ENCODE data around the gene ANKRD11.

The ANKRD11 gene

GRCh38 chr16:89490439-89491237, at the start of gene ANKRD11:
Gene ANKRD11, minus strand, starts transcription at chr16:89490561. Its CDS starts 173,542 bp downstream, at chr16:89317019.
- DNase-seq: peak; percentile 82 to 90

DNA sequence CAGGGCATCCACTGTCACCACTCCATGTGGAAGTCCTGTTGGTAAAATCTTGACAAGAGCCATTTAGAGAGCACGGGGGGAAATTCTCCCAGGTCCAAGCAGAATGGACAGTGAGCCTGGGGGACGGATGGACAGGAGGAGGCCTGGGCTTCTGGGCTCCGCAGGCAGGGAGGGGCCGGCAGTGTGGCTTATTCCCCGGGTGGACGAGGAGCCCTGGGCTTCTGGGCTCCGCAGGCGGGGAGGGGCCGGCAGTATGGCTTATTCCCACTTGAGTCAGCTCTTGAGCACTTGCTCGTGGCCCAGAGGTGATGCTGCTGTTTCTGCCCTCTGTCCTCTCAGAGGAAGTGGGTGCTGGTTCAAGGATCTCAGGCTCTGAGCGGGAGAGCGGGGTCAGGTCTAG, 47.9 kb upstream of the ANKRD11 start:
- DNase-seq: no peak

GRCh38 chr16:89537549-89537925, 47.2 kb upstream of the ANKRD11 start:
- no peak for DNase-seq

DNA sequence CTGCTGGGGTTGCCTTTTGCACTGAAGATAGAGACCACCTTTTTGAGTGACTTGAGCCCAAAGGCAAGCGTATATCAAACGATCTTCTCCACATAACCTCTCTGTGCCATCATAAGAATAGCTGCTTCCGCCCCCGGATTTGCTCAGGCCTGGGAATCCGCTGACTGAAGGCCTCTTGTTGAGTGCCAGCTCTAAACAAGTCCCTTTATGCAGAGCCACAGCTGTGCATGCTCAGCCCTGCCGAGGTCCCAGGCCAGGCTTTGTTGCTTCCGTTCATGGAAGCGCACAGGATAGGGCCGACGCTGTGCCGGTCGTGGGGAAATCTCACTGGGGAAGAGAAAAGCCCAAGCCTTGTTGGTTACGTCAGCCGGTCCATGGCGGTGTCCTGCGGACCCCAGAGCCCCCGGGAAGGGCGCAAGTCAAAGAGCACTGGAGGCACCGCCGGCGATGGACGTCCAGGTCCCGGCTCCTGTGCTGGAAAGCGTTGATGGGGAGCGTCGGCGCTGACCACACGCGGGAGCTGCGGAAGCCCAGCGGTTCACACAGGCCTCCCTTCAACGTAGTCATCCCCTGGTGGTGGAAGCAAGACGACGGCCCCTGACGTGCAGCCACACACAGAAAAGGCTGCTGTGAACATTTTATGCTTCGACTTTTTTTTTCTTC, 46.7 kb upstream of the ANKRD11 start:
- no peak for DNase-seq

- DNase-seq: no peak
These were observed 46.0 kb upstream of the ANKRD11 start for GRCh38 chr16:89536371-89536770.

DNA sequence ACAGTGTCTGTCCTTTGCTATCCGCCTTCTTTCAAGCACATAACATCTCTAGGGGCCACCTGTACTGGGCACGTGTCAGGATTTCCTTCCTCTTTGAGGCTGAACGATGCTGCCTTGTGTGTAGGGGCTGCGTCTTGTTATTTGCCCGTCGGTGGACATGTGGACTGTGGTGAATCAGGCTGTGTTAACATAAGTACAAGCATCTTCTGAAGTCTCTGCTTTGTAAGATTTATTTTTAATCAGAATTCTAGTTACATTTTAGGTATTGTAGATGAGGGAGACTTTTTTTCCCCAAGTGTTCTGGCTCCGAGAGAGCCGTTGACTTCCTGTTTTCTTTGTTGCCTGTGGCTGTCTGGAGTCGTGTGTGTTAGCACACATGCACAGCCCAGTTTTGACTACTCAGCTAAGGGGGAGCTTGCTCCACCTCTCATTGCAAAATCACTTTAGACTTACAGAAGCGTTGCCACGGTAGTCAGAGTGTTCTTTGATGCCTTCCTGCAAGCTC, 43.9 kb upstream of the ANKRD11 start:
- DNase-seq: no peak

- no peak for DNase-seq
These were observed 41.6 kb upstream of the ANKRD11 start for GRCh38 chr16:89531821-89532526.

DNA sequence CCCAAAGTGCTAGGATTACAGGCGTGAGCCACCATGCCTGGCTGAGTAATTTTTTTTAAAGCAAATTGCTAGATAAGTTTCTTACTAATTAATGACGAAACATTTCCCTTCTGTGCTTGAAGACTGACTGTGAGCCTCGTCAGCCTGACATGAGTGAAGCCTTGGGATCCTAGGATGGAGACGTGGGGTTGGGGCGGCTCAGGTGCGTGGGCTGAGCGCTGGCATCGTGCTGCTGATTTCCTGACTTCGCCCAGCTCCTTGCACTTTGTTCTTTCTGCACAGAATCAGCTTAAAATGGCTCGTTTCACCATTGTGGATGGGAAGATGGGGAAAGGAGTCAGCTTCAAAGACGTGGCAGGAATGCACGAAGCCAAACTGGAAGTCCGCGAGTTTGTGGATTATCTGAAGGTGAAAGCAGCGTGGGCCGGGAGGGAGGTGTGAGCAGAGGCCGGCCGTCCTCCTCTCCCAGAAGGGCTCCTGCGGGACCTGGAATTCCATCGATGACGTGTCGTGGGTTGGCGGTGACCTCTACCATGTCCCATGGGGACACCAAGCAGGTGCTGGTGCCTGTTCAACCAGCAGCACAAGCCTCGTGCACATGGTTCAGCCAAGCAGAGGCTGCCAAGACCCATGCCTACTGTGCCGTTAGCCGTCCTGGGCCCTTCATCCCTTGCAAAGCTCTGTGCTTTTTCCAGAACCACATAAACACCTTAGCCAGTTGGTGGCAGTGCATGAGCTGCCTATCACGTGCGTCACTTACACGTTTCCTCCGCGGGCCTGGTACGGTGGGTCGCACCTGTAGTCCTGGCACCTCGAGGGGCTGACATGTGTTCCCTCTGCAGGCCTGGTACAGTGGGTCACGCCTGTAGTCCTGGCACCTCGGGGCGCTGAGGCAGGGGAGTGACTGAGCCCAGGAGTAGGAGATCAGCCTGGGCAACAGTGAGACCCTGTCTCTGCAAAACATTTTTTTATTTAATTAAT, 40.3 kb upstream of the ANKRD11 start:
- DNase-seq: no peak

DNA sequence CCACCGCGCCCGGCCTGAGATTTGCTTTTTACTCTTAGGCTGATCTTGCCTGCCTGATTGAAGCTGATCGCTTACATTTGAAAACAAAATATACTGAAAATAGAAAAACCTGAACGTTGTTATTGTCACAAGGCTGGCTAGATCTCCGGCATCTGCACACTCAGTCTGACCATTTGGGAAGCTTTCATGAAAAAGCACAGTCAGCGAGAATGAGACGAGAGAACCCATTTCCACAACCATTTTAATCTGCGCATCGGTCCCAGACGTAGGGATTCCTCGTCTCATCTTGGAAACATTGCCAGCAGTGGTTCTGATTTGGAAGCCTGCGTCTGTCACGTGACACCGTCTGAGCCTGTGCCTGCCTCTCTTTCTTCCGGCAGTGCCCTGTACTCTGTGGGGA, 38.7 kb upstream of the ANKRD11 start:
- no peak for DNase-seq

DNA sequence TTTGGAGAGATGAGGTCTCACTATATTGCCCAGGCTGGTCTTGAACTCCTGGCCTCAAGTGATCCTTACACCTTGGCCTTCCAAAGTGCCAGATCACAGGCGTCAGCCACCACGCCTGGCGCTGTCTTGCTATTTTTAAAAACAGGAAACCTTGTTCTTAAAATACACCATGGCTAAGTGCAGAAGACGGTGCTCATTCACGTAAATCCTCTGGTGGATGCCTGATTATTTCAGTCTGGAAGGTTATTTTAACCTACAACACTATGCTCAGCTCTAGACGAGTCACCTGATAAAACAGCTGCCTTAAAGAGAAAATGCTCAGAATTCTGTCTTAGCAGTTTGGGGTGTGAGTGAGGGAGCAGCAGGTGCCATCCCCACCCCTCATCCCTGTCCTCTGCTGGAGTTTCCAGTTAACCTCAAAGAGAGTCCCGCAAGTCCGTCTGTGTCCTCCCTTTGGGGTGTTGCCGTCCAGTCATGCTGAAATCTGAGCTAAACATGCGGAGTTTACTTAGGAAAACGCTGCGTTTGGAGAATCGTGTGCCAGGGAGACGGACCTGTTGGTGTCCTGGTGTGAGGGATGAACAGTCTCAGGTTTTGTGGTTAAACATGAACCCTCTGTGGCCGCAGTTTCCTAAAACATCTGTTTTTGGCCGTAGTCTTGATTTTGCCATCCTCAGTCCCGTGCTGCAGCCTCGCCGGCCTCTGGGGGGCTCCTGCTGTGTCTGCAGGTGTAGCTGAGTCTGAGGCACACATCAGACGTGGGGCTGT, 35.0 kb upstream of the ANKRD11 start:
- DNase-seq: no peak

GRCh38 chr16:89523680-89524344, 33.5 kb upstream of the ANKRD11 start:
- no peak for DNase-seq

GRCh38 chr16:89522287-89522686, 31.9 kb upstream of the ANKRD11 start:
- no peak for DNase-seq

GRCh38 chr16:89519881-89520280, 29.5 kb upstream of the ANKRD11 start:
- no peak for DNase-seq

DNA sequence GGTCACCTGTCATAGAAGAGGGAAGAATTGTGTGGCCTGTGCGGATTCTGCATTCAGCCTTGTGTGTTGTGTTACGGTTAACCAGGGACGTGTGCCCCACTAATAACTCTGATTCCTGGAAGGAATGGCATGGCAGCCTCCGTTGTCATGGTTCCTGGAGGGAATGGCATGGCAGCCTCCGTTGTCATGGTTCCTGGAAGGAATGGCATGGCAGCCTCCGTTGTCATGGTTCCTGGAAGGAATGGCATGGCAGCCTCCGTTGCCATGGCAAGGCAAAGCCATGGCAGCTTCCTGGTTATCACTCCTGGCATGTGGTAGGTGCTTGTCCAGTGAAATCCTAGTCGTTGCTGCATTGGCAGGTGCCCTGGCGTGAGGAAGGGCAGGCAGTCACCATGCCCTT, 26.8 kb upstream of the ANKRD11 start:
- no peak for DNase-seq

DNA sequence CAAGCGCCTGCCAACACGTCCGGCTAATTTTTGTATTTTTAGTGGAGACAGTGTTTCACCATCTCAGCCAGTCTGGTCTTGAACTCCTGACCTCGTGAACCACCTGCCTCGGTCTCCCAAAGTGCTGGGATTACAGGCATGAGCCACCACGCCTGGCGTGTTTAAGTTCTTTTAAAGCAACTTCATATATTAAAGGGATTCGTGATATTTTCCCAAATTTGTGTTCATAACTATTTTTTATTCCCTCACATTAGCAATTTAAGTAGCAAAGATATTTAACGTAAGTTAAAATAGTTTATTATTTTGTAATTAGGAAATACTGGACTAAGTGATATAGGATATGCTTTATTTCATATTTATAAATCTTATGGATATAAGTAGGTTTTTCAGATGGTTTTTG, 22.1 kb upstream of the ANKRD11 start:
- no peak for DNase-seq

- DNase-seq: no peak
These were observed 21.0 kb upstream of the ANKRD11 start for GRCh38 chr16:89511374-89511773.

- no peak for DNase-seq
These were observed 20.2 kb upstream of the ANKRD11 start for GRCh38 chr16:89510526-89510925.

DNA sequence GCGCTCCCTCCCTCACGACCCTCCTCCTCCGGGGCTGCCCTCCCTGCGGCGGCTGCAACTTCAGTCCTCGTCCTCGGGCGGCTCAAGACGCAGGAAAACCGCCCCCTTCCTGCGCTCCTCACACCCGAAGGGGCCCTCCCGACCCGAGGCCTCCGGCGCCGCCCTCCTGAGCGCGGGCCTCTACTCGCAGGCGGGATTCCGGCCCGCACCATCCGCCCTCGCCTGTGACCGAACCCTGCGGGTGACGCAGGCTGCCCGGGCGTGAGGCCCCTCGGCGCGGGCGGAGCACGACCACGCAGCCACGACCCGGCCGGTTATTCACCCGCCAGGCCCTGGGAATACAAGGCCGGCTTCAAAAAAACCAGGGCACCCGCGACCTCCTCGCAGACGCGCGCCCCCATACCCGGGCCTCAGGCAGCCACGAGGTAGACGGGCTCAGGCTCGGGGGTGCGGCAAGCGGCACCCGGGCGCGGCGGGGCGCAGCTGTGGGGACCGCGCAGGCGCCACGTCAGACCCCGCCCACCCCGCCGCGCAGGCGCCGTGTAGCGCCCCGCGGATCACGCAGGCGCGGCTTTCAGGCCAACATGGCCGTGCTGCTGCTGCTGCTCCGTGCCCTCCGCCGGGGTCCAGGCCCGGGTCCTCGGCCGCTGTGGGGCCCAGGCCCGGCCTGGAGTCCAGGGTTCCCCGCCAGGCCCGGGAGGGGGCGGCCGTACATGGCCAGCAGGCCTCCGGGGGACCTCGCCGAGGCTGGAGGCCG, 17.7 kb upstream of the ANKRD11 start, which contains the start of gene SPG7:
Gene SPG7 (plus strand): TSS at position 570 of the 757 bp plus-strand sequence. CDS start 15 bp downstream, at position 585.
- peak; percentile 37 to 47 for DNase-seq

GRCh38 chr16:89507214-89507833, 17.0 kb upstream of the ANKRD11 start:
- DNase-seq: no peak

DNA sequence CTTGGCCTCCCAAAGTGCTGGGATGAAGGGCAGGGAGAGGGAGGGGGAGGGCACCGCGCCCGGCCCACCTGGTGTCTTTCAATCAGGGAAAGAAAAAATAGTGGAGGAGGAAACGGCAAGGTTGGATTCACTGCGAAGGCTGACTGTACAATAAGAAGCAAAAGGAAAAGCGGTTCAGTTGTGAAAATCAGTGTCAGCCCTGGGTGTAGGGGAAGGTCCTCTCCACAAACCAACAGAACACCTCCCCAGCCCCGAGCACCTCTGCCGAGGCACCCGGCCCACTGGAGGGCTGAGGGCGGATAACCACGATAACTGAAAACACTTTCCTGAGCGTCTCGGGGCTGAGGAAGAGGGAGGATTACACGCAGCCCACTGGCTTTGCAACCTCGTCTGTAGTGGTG, 16.4 kb upstream of the ANKRD11 start:
- no peak for DNase-seq

Measured in NCI-H187 (cell line).